Cardiac ventricle fibroblast (primary cell): ENCODE results near the gene RTCB. TPM values are rescaled to one million over a fixed set of nuclear protein-coding genes. Genes with fewer than 3 reads are reported as not detected.

Experiments
- total RNA-seq: library from RNA; depleted of rRNA; stranded (reverse); fragments of >200 nt; gene quantifications from 2 replicates; pipeline ENCODE4 v1.2.3, GENCODE V29; 2015

Gene RTCB
- total RNA-seq: 56.3 and 65.0 TPM in 2 replicates

GRCh38 chr22:32411829-32412592, at the start of gene RTCB:
TSS of gene RTCB (minus strand) at chr22:32412247. CDS start at chr22:32412156, 91 bp downstream.

GRCh38 chr22:32357567-32357966, 54.5 kb downstream of the RTCB start, which contains the start of gene RFPL3:
TSS of gene RFPL3 (plus strand) at chr22:32357867. CDS start at chr22:32358072, 205 bp downstream.

Other genes starting within 250 kb of the RTCB start
- not detected in 2 replicates for gene RFPL2, start 207.2 kb downstream of the RTCB start, total RNA-seq
- not detected in 2 replicates for gene SLC5A4, start 156.9 kb downstream of the RTCB start, total RNA-seq
- gene RFPL3, start 54.4 kb downstream of the RTCB start, total RNA-seq: not detected in 2 replicates
- gene BPIFC, start 52.2 kb upstream of the RTCB start, total RNA-seq: not detected in 2 replicates
- gene FBXO7, start 62.6 kb upstream of the RTCB start, total RNA-seq: 52.2 and 54.6 TPM in 2 replicates